ENCODE results near the gene TANGO2.

TANGO2 gene

DNA sequence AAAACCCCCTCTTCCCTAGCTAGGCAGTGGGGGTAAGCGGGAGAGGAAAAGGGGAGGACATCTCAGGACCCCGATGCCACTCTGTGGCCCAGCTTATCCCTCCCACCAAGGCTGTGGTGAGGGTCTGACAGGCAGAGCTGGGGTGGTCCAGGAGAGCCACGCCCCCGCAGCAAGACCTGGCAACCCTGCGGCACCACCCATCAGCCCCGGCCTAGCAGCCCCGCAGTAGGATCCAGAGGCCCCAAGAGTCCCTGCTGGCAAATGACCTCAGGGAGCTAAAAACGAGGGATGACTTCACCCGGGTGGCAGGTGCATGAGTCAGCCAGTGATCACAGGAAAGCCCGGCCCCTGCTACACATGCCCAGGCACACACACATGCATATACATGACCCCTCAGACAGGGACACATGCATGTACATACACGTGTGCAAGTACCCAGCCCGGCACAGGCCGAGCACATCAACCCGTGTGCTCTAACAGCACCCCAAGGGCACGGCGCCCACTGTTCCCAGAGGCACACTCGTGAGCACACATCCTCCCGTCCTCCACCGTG is 36.6 kb upstream of the TANGO2 start:
- no peaks in the 10 kb centered on the region for H3K9me3 ChIP-seq (ENCODE audit: control insufficient read depth, low read length)
- no peak for DNase-seq
- H3K36me3 ChIP-seq (ENCODE audit: control insufficient read depth, insufficient read depth, low read length): no peaks in the 10 kb centered on the region
- peaks cover 8% of the 10 kb centered on the region for H3K4me1 ChIP-seq (ENCODE audit: control insufficient read depth, insufficient read depth, low read length, poor library complexity, severe bottlenecking)
- no peak overlapping the region for H3K4me3 ChIP-seq (ENCODE audit: insufficient read depth, low read depth, low read length, poor library complexity, severe bottlenecking)
- H3K27ac ChIP-seq (ENCODE audit: insufficient read depth, low read length, poor library complexity, severe bottlenecking): no peak overlapping the region
- no peaks in the 10 kb centered on the region for H3K27me3 ChIP-seq (replicated peaks; ENCODE audit: control insufficient read depth, insufficient read depth, low read length, poor library complexity, severe bottlenecking)

DNA sequence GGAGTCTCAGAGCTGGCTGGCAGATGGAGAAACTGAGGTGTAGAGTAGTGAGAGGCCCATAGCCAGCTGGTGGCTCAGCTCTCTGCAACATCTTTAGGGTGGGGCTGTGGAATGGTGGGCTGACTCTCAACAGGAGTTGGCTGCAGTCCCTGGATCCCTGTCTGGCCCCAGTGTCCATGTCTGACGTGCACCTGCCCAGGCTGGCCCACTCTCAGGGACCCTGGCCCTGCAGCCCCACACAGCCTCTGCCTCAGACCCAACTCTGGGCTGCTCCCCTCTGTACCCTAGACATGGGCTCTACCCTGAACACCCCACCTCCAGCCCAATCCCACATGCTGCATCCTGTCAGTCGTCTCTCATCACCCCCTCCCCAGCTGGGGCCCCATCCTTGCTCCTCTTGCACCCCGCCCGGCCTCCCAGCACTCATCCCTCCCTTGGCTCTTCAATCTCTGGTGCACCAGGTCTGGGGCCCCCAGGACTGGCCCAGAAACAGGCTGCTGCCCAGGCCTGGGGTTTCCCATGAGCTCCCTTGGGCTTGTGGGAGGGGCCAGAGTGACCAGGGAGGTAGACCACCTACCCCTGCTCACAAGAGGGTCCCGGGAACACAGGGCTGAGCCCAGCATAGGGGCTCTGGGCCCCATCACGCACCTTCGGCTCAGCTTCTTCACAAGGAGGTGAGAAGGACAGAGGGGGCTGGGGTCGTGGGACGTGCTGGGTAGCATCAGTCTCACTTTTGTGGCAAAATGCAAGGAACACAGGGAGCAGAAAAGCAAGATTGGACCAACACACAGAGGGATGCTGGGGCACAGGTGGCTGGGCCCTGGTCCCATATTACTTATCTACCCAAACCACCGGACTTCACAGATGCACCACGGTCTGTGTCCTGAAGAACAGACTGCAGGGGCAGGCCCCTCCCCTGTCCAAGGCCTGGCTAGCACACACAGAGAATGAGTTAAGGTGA is 35.8 kb upstream of the TANGO2 start:
- H3K4me1 ChIP-seq (ENCODE audit: control insufficient read depth, insufficient read depth, low read length, poor library complexity, severe bottlenecking): peaks cover 8% of the 10 kb centered on the region
- no peaks in the 10 kb centered on the region for H3K9me3 ChIP-seq (ENCODE audit: control insufficient read depth, low read length)
- H3K36me3 ChIP-seq (ENCODE audit: control insufficient read depth, insufficient read depth, low read length): no peaks in the 10 kb centered on the region
- no peak for DNase-seq
- H3K4me3 ChIP-seq (ENCODE audit: insufficient read depth, low read depth, low read length, poor library complexity, severe bottlenecking): no peak overlapping the region
- no peak overlapping the region for H3K27ac ChIP-seq (ENCODE audit: insufficient read depth, low read length, poor library complexity, severe bottlenecking)
- no peaks in the 10 kb centered on the region for H3K27me3 ChIP-seq (replicated peaks; ENCODE audit: control insufficient read depth, insufficient read depth, low read length, poor library complexity, severe bottlenecking)

- Histone ChIP-seq H3K4me1 (ENCODE audit: control insufficient read depth, insufficient read depth, low read length, poor library complexity, severe bottlenecking) (peaks cover 8% of the 10 kb centered on the region), H3K27me3 (replicated peaks; ENCODE audit: control insufficient read depth, insufficient read depth, low read length, poor library complexity, severe bottlenecking) (no peaks in the 10 kb centered on the region), H3K27ac (ENCODE audit: insufficient read depth, low read length, poor library complexity, severe bottlenecking) (no peak overlapping the region), H3K4me3 (ENCODE audit: insufficient read depth, low read depth, low read length, poor library complexity, severe bottlenecking) (no peak overlapping the region), H3K9me3 (ENCODE audit: control insufficient read depth, low read length) (no peaks in the 10 kb centered on the region), H3K36me3 (ENCODE audit: control insufficient read depth, insufficient read depth, low read length) (no peaks in the 10 kb centered on the region)
- no peak for DNase-seq
Observed at GRCh38 chr22:19986011-19986409, 34.9 kb upstream of the TANGO2 start.

DNA sequence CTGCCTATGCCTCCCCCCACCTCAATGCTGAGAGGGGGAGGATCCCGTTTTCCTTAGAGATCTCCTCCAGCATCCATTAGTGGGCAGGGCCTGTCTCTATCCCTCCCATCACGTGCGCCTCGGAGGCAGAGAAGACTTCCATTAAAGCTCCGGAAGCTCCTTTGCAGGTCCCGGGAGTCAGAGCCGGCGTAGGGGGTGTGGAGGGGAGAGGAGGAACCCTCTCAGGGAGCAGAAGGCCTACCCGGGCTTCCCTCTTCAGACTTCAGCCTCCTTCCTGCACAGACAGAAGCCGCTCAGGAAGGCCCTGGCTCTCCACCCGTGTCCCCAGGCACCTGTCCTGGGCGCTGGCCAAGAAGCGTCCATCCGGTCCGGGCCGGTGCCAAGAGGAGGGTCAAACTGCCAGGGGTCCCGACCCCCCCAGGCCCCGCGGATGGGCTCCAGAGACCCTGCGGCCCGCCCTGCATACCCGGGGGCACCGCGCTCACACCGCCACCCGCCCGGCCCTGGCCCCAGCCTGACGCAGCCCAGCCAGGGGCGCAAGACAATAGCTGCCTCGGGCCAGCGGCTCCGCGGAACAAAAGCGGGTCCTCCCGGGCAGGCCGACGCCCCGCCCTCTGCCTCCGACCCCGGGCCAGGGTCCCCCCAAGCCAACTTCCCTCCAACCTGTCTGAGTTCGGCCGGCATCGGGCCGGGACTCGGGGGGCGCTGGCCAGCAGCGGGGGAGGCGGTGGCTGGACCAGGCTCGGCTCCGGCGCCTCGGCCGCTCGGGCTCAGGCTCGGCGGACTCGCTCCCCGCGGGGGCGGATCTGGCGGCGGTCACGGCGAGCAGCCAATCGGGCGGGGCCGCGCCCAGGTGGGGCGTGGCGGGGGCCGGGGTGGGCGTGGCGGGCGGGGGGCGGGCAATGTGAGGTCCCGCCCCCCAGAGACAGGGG is 34.2 kb upstream of the TANGO2 start:
- H3K4me1 ChIP-seq (ENCODE audit: control insufficient read depth, insufficient read depth, low read length, poor library complexity, severe bottlenecking): peaks cover 8% of the 10 kb centered on the region
- peak; percentile 37 to 52 (median 43) for DNase-seq
- no peaks in the 10 kb centered on the region for H3K9me3 ChIP-seq (ENCODE audit: control insufficient read depth, low read length)
- H3K27ac ChIP-seq (ENCODE audit: insufficient read depth, low read length, poor library complexity, severe bottlenecking): no peak overlapping the region
- H3K36me3 ChIP-seq (ENCODE audit: control insufficient read depth, insufficient read depth, low read length): no peaks in the 10 kb centered on the region
- peak overlapping the region; percentile 55 for H3K4me3 ChIP-seq (ENCODE audit: insufficient read depth, low read depth, low read length, poor library complexity, severe bottlenecking)
- H3K27me3 ChIP-seq (replicated peaks; ENCODE audit: control insufficient read depth, insufficient read depth, low read length, poor library complexity, severe bottlenecking): no peaks in the 10 kb centered on the region

GRCh38 chr22:19987394-19988306 is 33.3 kb upstream of the TANGO2 start:
- H3K4me3 ChIP-seq (ENCODE audit: insufficient read depth, low read depth, low read length, poor library complexity, severe bottlenecking): no peak overlapping the region
- H3K27ac ChIP-seq (ENCODE audit: insufficient read depth, low read length, poor library complexity, severe bottlenecking): no peak overlapping the region
- no peaks in the 10 kb centered on the region for H3K27me3 ChIP-seq (replicated peaks; ENCODE audit: control insufficient read depth, insufficient read depth, low read length, poor library complexity, severe bottlenecking)
- no peaks in the 10 kb centered on the region for H3K36me3 ChIP-seq (ENCODE audit: control insufficient read depth, insufficient read depth, low read length)
- no peaks in the 10 kb centered on the region for H3K9me3 ChIP-seq (ENCODE audit: control insufficient read depth, low read length)
- H3K4me1 ChIP-seq (ENCODE audit: control insufficient read depth, insufficient read depth, low read length, poor library complexity, severe bottlenecking): peaks cover 8% of the 10 kb centered on the region
- no peak for DNase-seq

GRCh38 chr22:19988331-19988808 is 32.5 kb upstream of the TANGO2 start:
- Histone ChIP-seq H3K27me3 (replicated peaks; ENCODE audit: control insufficient read depth, insufficient read depth, low read length, poor library complexity, severe bottlenecking) (no peaks in the 10 kb centered on the region), H3K36me3 (ENCODE audit: control insufficient read depth, insufficient read depth, low read length) (no peaks in the 10 kb centered on the region), H3K27ac (ENCODE audit: insufficient read depth, low read length, poor library complexity, severe bottlenecking) (no peak overlapping the region), H3K4me1 (ENCODE audit: control insufficient read depth, insufficient read depth, low read length, poor library complexity, severe bottlenecking) (peaks cover 8% of the 10 kb centered on the region), H3K4me3 (ENCODE audit: insufficient read depth, low read depth, low read length, poor library complexity, severe bottlenecking) (no peak overlapping the region), H3K9me3 (ENCODE audit: control insufficient read depth, low read length) (no peaks in the 10 kb centered on the region)
- DNase-seq: no peak

GRCh38 chr22:19988965-19989724 is 31.8 kb upstream of the TANGO2 start:
- Histone ChIP-seq H3K4me3 (ENCODE audit: insufficient read depth, low read depth, low read length, poor library complexity, severe bottlenecking) (no peak overlapping the region), H3K27me3 (replicated peaks; ENCODE audit: control insufficient read depth, insufficient read depth, low read length, poor library complexity, severe bottlenecking) (no peaks in the 10 kb centered on the region), H3K9me3 (ENCODE audit: control insufficient read depth, low read length) (no peaks in the 10 kb centered on the region), H3K27ac (ENCODE audit: insufficient read depth, low read length, poor library complexity, severe bottlenecking) (no peak overlapping the region), H3K36me3 (ENCODE audit: control insufficient read depth, insufficient read depth, low read length) (no peaks in the 10 kb centered on the region), H3K4me1 (ENCODE audit: control insufficient read depth, insufficient read depth, low read length, poor library complexity, severe bottlenecking) (peaks cover 8% of the 10 kb centered on the region)
- no peak for DNase-seq

DNA sequence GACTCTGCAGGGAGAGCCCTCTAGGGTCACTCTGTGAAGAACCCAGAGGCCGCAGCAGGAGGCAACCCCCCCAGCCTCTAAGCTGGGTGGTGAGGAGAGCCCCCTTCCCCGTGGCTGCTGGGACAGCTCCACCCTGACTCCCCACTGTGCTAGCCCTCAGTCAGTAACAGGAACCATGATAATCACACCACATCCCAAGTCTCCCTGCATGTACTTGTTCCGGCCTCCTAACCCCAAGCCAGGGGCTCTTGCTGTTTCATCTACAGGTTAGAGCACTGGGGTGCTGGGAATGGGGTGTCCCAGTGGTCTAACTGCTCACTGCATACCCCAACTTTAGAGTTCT is 31.2 kb upstream of the TANGO2 start:
- H3K27me3 ChIP-seq (replicated peaks; ENCODE audit: control insufficient read depth, insufficient read depth, low read length, poor library complexity, severe bottlenecking): no peaks in the 10 kb centered on the region
- peaks cover 8% of the 10 kb centered on the region for H3K4me1 ChIP-seq (ENCODE audit: control insufficient read depth, insufficient read depth, low read length, poor library complexity, severe bottlenecking)
- no peaks in the 10 kb centered on the region for H3K9me3 ChIP-seq (ENCODE audit: control insufficient read depth, low read length)
- H3K27ac ChIP-seq (ENCODE audit: insufficient read depth, low read length, poor library complexity, severe bottlenecking): no peak overlapping the region
- H3K4me3 ChIP-seq (ENCODE audit: insufficient read depth, low read depth, low read length, poor library complexity, severe bottlenecking): no peak overlapping the region
- DNase-seq: no peak
- no peaks in the 10 kb centered on the region for H3K36me3 ChIP-seq (ENCODE audit: control insufficient read depth, insufficient read depth, low read length)

GRCh38 chr22:19990188-19990587 is 30.7 kb upstream of the TANGO2 start:
- DNase-seq: no peak
- no peaks in the 10 kb centered on the region for H3K27me3 ChIP-seq (replicated peaks; ENCODE audit: control insufficient read depth, insufficient read depth, low read length, poor library complexity, severe bottlenecking)
- no peak overlapping the region for H3K4me3 ChIP-seq (ENCODE audit: insufficient read depth, low read depth, low read length, poor library complexity, severe bottlenecking)
- no peak overlapping the region for H3K27ac ChIP-seq (ENCODE audit: insufficient read depth, low read length, poor library complexity, severe bottlenecking)
- no peaks in the 10 kb centered on the region for H3K36me3 ChIP-seq (ENCODE audit: control insufficient read depth, insufficient read depth, low read length)
- peaks cover 8% of the 10 kb centered on the region for H3K4me1 ChIP-seq (ENCODE audit: control insufficient read depth, insufficient read depth, low read length, poor library complexity, severe bottlenecking)
- no peaks in the 10 kb centered on the region for H3K9me3 ChIP-seq (ENCODE audit: control insufficient read depth, low read length)

All from effector memory CD4-positive, alpha-beta T cell (primary cell).